HG03378 (cell line): ENCODE results near the gene CLK2.
"Not testable (repeated sequence)": the region's sequence is repeated elsewhere in the genome, so short reads cannot be mapped to it uniquely, and the experiment has no call there.

Experiments
- ATAC-seq: cut with Tn5 transposase; IDR thresholded peaks from one replicate; pipeline ENCODE4 v1.9.1; 2021; ENCODE audit warnings: mild to moderate bottlenecking, moderate library complexity; ENCODE audit not compliant: unreplicated experiment

Gene CLK2

GRCh38 chr1:155297384-155297783 is 24.1 kb upstream of the CLK2 start:
- ATAC-seq: no peak

GRCh38 chr1:155296661-155297060 is 23.4 kb upstream of the CLK2 start:
- ATAC-seq: no peak

GRCh38 chr1:155295942-155296267 is 22.6 kb upstream of the CLK2 start:
- ATAC-seq: no peak

- ATAC-seq: no peak
These were observed 22.1 kb upstream of the CLK2 start for GRCh38 chr1:155295183-155295941.

GRCh38 chr1:155294520-155295182 is 21.3 kb upstream of the CLK2 start:
- no peak for ATAC-seq

- no peak for ATAC-seq
These were observed 19.9 kb upstream of the CLK2 start for GRCh38 chr1:155293086-155293749.

- ATAC-seq: not testable (repeated sequence)
These were observed 17.7 kb upstream of the CLK2 start for GRCh38 chr1:155291006-155291405.

GRCh38 chr1:155287987-155288543 is 14.8 kb upstream of the CLK2 start:
- ATAC-seq: no peak

GRCh38 chr1:155286544-155286943 is 13.2 kb upstream of the CLK2 start:
- no peak for ATAC-seq

GRCh38 chr1:155285631-155286044 is 12.3 kb upstream of the CLK2 start:
- ATAC-seq: no peak

GRCh38 chr1:155285063-155285462 is 11.8 kb upstream of the CLK2 start:
- no peak for ATAC-seq

- no peak for ATAC-seq
These were observed 11.2 kb upstream of the CLK2 start for GRCh38 chr1:155284476-155284875.

- no peak for ATAC-seq
These were observed 9.3 kb upstream of the CLK2 start for GRCh38 chr1:155282488-155283091.

GRCh38 chr1:155279268-155279667 is 6.0 kb upstream of the CLK2 start:
- ATAC-seq: no peak

GRCh38 chr1:155278689-155279160 is 5.4 kb upstream of the CLK2 start:
- no peak for ATAC-seq

GRCh38 chr1:155277902-155278688 is 4.8 kb upstream of the CLK2 start:
- no peak for ATAC-seq

GRCh38 chr1:155277070-155277901 is 4.0 kb upstream of the CLK2 start, which contains the start of gene HCN3:
HCN3 (plus strand) TSS chr1:155277463; CDS start chr1:155277591, 128 bp downstream.
- peak; percentile 56 for ATAC-seq

- peak; percentile 13 for ATAC-seq
These were observed 600 bp downstream of the CLK2 start for GRCh38 chr1:155272466-155273342.
